ENCODE data around the gene ANKRD23.

Gene ANKRD23

DNA sequence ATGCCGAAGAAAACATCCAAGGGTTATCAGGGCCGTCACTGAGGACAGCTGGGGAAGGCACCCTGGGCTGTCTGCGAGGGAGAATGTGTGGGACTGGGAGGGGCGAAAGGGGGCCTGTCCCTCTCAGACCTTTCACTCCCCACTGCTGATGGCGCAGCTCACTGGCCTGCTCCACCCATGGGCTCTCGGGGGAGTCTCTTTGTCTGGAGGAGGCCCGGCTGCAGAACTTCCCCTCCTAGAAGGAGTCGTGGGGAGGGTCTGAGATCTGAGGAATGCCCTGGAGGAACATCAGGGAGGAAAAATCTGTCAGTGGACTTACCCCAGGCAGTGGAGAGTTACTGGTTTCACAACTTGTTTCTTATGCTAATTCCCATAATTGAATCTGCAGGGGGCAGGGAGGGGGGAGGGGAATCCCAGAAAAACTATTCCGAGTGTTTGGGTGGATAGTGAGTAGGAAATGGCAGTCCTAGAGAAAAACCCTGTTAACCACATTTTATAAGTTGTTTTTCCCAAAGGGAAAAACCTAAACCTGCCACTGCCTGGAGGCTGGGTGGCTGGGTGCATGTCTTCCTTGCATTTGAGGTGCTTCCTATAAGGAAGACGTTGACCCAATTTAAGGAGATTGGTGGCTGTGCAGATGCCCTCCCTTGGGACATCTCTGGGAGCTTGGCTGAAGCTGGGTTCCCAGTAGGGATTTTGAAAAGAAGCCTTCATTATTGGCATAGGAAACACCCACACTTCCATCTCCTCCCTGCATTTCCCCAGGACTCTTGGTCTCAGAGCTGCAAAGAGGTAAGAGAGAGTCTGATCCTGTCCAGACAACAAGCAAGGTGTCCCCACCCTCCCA lies 37.8 kb upstream of the ANKRD23 start:
- TF ChIP-seq, protein P1, sequence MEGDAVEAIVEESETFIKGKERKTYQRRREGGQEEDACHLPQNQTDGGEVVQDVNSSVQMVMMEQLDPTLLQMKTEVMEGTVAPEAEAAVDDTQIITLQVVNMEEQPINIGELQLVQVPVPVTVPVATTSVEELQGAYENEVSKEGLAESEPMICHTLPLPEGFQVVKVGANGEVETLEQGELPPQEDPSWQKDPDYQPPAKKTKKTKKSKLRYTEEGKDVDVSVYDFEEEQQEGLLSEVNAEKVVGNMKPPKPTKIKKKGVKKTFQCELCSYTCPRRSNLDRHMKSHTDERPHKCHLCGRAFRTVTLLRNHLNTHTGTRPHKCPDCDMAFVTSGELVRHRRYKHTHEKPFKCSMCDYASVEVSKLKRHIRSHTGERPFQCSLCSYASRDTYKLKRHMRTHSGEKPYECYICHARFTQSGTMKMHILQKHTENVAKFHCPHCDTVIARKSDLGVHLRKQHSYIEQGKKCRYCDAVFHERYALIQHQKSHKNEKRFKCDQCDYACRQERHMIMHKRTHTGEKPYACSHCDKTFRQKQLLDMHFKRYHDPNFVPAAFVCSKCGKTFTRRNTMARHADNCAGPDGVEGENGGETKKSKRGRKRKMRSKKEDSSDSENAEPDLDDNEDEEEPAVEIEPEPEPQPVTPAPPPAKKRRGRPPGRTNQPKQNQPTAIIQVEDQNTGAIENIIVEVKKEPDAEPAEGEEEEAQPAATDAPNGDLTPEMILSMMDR (conservative IDR thresholded peaks at IDR 0.05; ENCODE audit: low read depth, low read length) = no peak
- no peak for DNase-seq (ENCODE audit: low read depth)
- no peak overlapping the region for H3K4me3 ChIP-seq (ENCODE audit: low read length)

DNA sequence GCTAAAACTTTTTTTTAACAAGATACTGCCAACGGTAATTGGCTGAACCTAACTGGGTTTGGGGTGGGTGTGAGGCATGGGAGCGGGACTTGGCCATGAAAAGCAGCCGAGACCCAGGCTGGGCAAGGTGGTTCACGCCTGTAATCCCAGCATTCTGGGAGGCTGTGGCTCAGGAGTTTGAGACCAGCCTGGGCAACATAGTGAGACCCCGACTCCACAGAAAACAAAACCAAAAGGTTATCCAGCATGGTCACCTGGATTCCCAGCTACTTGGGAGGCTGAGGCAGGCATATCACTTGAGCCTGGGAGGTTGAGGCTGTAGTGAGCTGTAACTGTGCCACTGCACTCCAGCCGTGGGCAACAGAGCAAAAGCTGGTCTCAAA lies 37.1 kb upstream of the ANKRD23 start:
- TF ChIP-seq, protein P1 (conservative IDR thresholded peaks at IDR 0.05; ENCODE audit: low read depth, low read length) = no peak

DNA sequence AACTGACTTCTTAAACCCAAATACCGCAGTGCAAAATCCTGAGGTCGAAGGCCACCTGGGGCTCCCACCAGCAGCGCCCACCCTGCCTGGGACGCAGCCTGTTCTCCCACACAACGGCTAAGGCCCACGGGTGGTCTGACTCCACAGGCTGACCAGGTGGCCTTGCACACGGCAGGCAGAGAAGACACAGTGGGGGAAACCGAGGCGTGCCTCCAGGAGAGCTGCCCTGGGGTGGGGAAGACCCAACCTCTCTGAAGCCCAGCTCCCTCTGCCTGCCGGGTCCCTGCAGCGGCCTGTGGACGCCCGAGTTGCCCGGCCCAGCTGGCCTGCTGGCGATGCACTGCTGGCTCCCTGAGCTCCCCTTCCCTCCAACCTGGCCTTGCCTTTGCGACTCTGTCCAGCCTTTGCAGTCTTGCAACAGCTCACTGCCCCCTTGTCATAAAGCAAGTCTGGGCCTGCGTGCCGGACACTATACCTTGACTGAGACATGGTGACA lies 35.8 kb upstream of the ANKRD23 start:
- H3K4me3 ChIP-seq (ENCODE audit: low read length) = no peak overlapping the region
- TF ChIP-seq, protein P1 (conservative IDR thresholded peaks at IDR 0.05; ENCODE audit: low read depth, low read length) = no peak
- no peak for DNase-seq (ENCODE audit: low read depth)

More for the DNA sequence above, 37.1 kb upstream of the ANKRD23 start:
- DNase-seq (ENCODE audit: low read depth) = no peak
- H3K4me3 ChIP-seq (ENCODE audit: low read length) = no peak overlapping the region

DNA sequence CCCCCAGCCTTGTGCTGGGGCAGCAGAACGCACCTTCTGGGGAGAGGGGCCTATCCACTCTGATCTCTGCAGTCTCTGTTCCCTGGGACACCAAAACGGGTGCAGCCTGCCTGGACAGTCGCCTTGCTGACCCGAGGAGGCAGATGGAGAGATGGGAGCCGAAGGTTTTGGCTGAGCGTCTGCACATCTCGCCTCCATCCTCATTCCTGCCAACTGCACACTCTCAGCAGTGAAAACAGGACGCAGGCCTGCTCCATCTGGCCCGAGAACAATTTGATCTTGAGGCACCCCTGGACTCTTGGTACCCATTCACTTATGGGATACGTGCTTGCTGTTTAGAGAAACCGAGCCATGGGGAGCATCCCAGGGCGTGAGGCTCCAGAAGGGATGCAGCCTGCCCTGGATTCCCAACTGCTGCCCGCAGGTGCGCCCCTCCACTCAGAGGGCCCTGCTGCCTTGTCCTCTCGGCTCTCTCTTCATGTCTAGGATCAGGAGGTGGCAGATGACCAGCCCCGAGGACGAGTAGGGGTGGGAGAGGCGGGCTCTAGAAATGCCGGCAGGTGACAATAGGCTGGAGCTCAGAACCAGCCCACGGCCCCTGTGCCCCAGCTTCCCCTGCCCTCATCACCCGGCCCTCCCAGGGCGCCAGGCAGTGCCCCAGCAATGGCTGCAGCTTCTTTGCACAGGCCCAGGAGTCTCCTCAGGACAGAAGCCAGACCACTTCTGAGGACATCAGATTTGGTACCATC lies 35.1 kb upstream of the ANKRD23 start:
- TF ChIP-seq, protein P1 (conservative IDR thresholded peaks at IDR 0.05; ENCODE audit: low read depth, low read length) = no peak
- no peak for DNase-seq (ENCODE audit: low read depth)
- H3K4me3 ChIP-seq (ENCODE audit: low read length) = no peak overlapping the region

DNA sequence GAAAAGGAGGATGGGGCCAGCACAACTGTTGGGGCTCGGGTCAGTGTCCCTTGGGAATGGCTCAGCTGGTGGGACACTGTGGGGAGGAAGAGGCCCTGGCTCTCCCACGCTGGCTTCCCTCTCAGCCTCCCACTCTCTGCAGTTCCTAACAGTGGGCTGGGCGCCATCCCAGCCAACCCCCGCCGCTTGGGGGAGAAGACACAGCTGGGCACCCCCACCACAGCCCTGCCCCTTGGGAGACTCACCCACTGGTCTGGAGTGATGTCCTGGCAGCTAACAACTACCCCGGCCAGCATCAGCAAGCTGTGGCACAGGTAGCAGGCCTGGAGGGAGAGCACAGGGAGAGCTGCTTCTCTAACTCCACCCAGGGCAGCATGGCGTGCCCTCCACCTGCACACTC lies 34.4 kb upstream of the ANKRD23 start:
- DNase-seq (ENCODE audit: low read depth) = no peak
- TF ChIP-seq, protein P1 (conservative IDR thresholded peaks at IDR 0.05; ENCODE audit: low read depth, low read length) = no peak
- H3K4me3 ChIP-seq (ENCODE audit: low read length) = no peak overlapping the region

DNA sequence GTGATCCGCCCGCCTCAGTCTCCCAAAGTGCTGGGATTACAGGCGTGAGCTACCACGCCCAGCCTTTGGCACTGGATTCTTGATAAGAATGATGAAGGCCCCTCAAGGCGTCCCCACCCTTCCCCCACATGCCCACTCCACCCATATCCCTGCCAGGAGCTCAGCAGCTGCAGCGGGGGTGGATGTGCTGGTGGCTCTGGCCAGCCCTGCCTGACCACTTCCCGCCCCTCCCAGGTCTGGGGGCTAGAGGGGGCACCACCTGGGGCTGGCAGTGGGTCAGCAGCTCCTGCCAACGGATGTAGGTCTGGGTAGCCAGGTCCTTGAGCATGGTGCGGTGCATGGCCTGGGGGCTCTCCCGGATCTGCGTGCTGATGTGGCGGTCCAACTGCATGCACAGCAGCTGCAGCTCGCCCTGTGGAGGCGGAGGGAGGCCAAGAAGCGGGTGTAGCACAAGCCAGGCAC lies 33.8 kb upstream of the ANKRD23 start:
- DNase-seq (ENCODE audit: low read depth) = no peak
- H3K4me3 ChIP-seq (ENCODE audit: low read length) = no peak overlapping the region
- TF ChIP-seq, protein P1 (conservative IDR thresholded peaks at IDR 0.05; ENCODE audit: low read depth, low read length) = no peak
